ENCODE measurements around the gene ANKRD39.
"Not testable (repeated sequence)": the region's sequence is repeated elsewhere in the genome, so short reads cannot be mapped to it uniquely, and the experiment has no call there.

Gene ANKRD39

GRCh38 chr2:96857667-96858372, at the start of gene ANKRD39:
ANKRD39 (minus strand) TSS chr2:96858016; CDS start chr2:96857987, 29 bp downstream.
- DNase-seq (peak; percentile 98), ATAC-seq (peak; percentile 96)

- no peak for ATAC-seq
- DNase-seq, result no peak
These were observed 48.9 kb upstream of the ANKRD39 start for GRCh38 chr2:96906729-96907114.

- DNase-seq, result no peak
- ATAC-seq, result no peak
These were observed 46.0 kb upstream of the ANKRD39 start for GRCh38 chr2:96903815-96904214.

GRCh38 chr2:96903318-96903717, 45.5 kb upstream of the ANKRD39 start:
- DNase-seq (no peak), ATAC-seq (no peak)

GRCh38 chr2:96900237-96900636, 42.4 kb upstream of the ANKRD39 start:
- DNase-seq, result no peak
- ATAC-seq, result no peak

GRCh38 chr2:96899413-96899741, 41.6 kb upstream of the ANKRD39 start:
- DNase-seq, result no peak
- ATAC-seq, result no peak

- DNase-seq (no peak), ATAC-seq (peak; percentile 20)
These were observed 41.0 kb upstream of the ANKRD39 start for GRCh38 chr2:96898641-96899412.

GRCh38 chr2:96898135-96898505, 40.3 kb upstream of the ANKRD39 start:
- ATAC-seq, result no peak

GRCh38 chr2:96897491-96898134, 39.8 kb upstream of the ANKRD39 start:
- DNase-seq, result no peak
- no peak for ATAC-seq

More at GRCh38 chr2:96898135-96898505, 40.3 kb upstream of the ANKRD39 start:
- DNase-seq, result no peak

GRCh38 chr2:96895746-96896651, 38.2 kb upstream of the ANKRD39 start:
- no peak for DNase-seq
- no peak for ATAC-seq

- DNase-seq (no peak), ATAC-seq (no peak)
These were observed 37.4 kb upstream of the ANKRD39 start for GRCh38 chr2:96895032-96895745.

GRCh38 chr2:96894151-96894531, 36.3 kb upstream of the ANKRD39 start:
- ATAC-seq (no peak), DNase-seq (no peak)

- ATAC-seq (no peak), DNase-seq (no peak)
These were observed 35.7 kb upstream of the ANKRD39 start for GRCh38 chr2:96893289-96894150.

GRCh38 chr2:96891591-96892333, 33.9 kb upstream of the ANKRD39 start:
- ATAC-seq, result no peak
- DNase-seq, result no peak

GRCh38 chr2:96890726-96891385, 33.0 kb upstream of the ANKRD39 start:
- ATAC-seq, result no peak
- no peak for DNase-seq

- DNase-seq (no peak), ATAC-seq (no peak)
These were observed 32.4 kb upstream of the ANKRD39 start for GRCh38 chr2:96890252-96890651.

GRCh38 chr2:96889502-96889901, 31.7 kb upstream of the ANKRD39 start:
- not testable (repeated sequence) for ATAC-seq, DNase-seq

GRCh38 chr2:96888072-96889011, 30.5 kb upstream of the ANKRD39 start:
- DNase-seq (no peak), ATAC-seq (no peak)

Measured in stimulated activated naive CD8-positive, alpha-beta T cell treated with anti-CD3 and anti-CD28 coated beads, Interleukin-15, Interleukin-2, amounts not matched to agents 100 U/mL and 50 U/mL, for 24 hours (primary cell).